ENCODE measurements around the gene CEP83.

Gene CEP83

DNA sequence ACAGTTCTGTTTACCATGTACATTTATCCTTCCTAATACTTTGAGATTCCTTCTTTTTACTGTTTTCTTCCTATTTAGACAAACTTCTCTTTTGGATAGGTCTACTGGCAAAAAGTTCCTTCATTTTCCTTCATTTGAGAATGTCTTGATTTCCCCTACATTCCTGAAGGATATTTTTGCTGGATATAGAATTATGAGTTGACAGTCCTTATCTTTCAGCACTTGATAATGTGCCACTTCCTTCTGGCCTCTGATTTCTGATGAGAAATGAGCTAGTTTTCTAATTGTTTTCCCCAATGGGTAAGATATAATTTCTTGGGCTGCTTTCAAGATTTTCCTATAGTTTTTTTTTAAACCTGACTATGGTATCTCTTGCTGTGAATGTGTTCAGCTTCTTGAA lies 75.6 kb downstream of the CEP83 start:
- no peak for DNase-seq (ENCODE audit: low read depth in 2 of 2)
- TF ChIP-seq, protein P1, sequence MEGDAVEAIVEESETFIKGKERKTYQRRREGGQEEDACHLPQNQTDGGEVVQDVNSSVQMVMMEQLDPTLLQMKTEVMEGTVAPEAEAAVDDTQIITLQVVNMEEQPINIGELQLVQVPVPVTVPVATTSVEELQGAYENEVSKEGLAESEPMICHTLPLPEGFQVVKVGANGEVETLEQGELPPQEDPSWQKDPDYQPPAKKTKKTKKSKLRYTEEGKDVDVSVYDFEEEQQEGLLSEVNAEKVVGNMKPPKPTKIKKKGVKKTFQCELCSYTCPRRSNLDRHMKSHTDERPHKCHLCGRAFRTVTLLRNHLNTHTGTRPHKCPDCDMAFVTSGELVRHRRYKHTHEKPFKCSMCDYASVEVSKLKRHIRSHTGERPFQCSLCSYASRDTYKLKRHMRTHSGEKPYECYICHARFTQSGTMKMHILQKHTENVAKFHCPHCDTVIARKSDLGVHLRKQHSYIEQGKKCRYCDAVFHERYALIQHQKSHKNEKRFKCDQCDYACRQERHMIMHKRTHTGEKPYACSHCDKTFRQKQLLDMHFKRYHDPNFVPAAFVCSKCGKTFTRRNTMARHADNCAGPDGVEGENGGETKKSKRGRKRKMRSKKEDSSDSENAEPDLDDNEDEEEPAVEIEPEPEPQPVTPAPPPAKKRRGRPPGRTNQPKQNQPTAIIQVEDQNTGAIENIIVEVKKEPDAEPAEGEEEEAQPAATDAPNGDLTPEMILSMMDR (IDR thresholded peaks at IDR 0.05; ENCODE audit: low read depth, low read length): no peak

DNA sequence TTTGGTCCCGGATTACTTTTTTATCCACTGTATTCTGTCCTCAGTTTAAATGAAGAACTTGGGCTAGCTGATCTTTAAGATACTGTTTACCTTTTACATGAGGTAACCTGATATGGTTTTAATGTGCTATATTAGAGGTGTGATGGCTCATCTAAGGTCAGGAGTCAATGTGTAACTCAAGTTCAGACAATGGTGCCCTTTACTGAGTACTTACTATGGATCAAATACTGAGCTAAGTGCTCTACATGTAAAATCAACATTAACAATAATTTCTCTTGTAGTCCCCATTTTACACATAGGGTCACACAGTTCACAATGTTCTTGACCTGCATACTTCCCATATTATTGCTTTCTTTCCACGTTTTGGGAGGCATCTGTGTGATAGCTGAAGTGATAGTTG lies 79.2 kb downstream of the CEP83 start:
- DNase-seq (ENCODE audit: low read depth in 2 of 2): no peak
- no peak overlapping the region for H3K4me3 ChIP-seq (replicated peaks in 1 of 2; ENCODE audit: low read depth in 2 of 2, low read length in 2 of 2)
- TF ChIP-seq, protein P1 (IDR thresholded peaks at IDR 0.05; ENCODE audit: low read depth, low read length): no peak

More for the DNA sequence above, 75.6 kb downstream of the CEP83 start:
- no peak overlapping the region for H3K4me3 ChIP-seq (replicated peaks in 1 of 2; ENCODE audit: low read depth in 2 of 2, low read length in 2 of 2)

DNA sequence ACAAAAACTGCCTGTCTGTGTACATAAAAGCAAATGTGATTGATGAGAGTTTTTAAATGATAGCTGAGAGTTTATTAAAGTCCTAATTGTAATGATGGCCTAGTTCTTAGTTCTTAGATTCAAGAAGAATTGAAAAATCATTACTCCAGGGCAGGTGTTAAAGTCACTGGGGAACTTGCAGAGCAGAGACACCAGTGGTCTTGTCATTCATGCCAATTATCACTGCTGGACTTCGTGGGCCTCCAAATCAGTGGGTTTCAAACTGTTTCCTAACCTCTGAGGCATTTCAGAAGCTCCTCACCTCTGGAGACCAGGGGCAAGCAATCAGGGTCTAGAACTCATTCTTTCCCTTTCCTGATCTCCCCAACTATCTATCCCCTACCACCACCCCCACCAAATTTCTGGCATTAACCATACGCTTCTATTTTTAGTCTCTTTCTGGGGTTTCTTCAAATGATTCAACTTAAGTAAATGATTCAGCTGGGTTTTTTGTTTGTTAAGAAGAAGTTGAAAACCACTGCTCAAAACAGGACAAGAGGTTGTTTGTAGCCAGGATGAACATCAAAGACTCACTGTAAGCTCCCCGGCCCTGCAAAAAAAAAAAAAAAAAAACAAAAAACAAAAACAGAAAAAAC lies 80.1 kb downstream of the CEP83 start:
- H3K4me3 ChIP-seq (replicated peaks in 1 of 2; ENCODE audit: low read depth in 2 of 2, low read length in 2 of 2): no peak overlapping the region
- no peak for DNase-seq (ENCODE audit: low read depth in 2 of 2)
- TF ChIP-seq, protein P1 (IDR thresholded peaks at IDR 0.05; ENCODE audit: low read depth, low read length): no peak

DNA sequence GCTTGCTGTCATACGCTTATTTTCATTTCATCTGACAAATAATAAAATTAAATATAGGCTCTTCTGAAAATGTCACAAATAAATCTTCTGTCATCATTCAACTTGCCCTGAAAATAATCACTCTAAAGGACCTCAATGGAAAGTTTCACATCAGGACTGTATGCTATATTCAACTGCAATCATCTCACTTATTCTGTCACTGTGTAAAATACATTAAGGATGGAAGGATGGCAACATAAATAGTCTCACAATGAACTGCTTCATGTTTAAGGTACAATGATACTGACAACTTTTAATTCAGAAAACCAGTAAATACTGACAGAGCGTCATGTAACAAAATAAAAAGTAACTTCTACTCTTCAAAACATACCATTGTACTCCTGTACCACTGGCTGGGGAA lies 82.1 kb downstream of the CEP83 start:
- H3K4me3 ChIP-seq (replicated peaks in 1 of 2; ENCODE audit: low read depth in 2 of 2, low read length in 2 of 2): no peak overlapping the region
- no peak for DNase-seq (ENCODE audit: low read depth in 2 of 2)
- TF ChIP-seq, protein P1 (IDR thresholded peaks at IDR 0.05; ENCODE audit: low read depth, low read length): no peak

DNA sequence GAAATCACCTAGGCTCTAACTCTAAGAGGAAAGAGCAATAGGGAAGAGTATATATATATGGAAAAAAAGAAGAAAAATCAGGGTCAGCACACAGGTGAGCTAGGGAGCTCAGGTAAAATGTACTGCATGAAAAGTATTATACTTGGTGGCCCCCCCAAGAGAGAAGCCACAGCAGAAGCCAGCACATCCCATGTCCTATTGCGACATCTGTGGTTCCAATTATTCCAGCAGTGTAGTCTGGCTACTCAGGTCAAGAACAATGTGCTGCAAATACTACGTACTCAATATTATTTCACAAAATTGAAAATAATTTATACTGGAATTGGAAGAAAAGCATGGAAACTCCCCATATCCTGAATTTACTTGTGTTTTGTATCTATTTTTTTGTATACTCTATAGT lies 85.5 kb downstream of the CEP83 start:
- H3K4me3 ChIP-seq (replicated peaks in 1 of 2; ENCODE audit: low read depth in 2 of 2, low read length in 2 of 2): no peak overlapping the region
- DNase-seq (ENCODE audit: low read depth in 2 of 2): no peak
- TF ChIP-seq, protein P1 (IDR thresholded peaks at IDR 0.05; ENCODE audit: low read depth, low read length): no peak

DNA sequence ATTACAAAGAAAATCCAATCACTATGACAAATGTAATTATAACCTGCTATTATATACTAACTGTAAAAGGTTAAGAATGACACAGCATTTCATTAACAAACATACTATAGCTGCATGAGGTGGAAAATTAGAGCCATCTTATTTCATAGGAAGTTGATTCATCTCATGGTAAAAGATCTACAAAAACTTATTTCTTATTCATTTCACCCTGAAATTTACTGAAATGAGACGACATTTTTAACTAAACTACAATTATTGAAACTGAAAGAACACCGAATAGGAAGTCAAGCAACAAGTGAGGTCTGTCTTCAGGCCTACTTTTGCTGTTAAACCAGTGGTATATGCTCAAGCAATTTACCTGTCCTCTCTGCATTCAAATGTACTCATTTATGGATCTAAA lies 87.2 kb downstream of the CEP83 start:
- DNase-seq (ENCODE audit: low read depth in 2 of 2): no peak

More for the DNA sequence above, 87.2 kb downstream of the CEP83 start:
- TF ChIP-seq, protein P1 (IDR thresholded peaks at IDR 0.05; ENCODE audit: low read depth, low read length): no peak
- no peak overlapping the region for H3K4me3 ChIP-seq (replicated peaks in 1 of 2; ENCODE audit: low read depth in 2 of 2, low read length in 2 of 2)

Data from cardiac fibroblast (primary cell).